B cell (primary cell): ENCODE data around the gene DAZAP2. TPM values are rescaled to one million over a fixed set of nuclear protein-coding genes. Genes with fewer than 3 reads are reported as not detected.

ENCODE experiments used
- ATAC-seq: fragments of 200-7000 bp; cut with Tn5 transposase; one replicate; pipeline ENCODE4 v1.10.0; 2021; ENCODE audit warnings: low read depth, mild to moderate bottlenecking, moderate number of reproducible peaks, moderate library complexity
- CTCF ChIA-PET: fragments of 350-600 bp; sonication (Branson Sonifier 250); formaldehyde crosslinking; loops from one replicate; lab custom pipeline; 2021; ENCODE audit warnings: antibody characterized with exemption, inconsistent platforms; lab: Charles Lee
- POLR2A ChIA-PET: fragments of 350-600 bp; sonication (Branson Sonifier 250); formaldehyde crosslinking; loops from one replicate; lab custom pipeline; 2021; ENCODE audit warnings: antibody characterized with exemption; lab: Charles Lee
- DNase-seq: peaks from one replicate; pipeline ENCODE4 v3.0.0; 2013
- H2AFZ ChIP-seq: 2 replicates; pipeline ENCODE4 v1.6.1; 2012; ENCODE audit warnings: mild to moderate bottlenecking, low read depth, low read length; ENCODE audit not compliant: insufficient read depth, poor library complexity, severe bottlenecking
- H3K27ac ChIP-seq, 2 donors: 1 replicate in 1 of 2; 2 replicates in 1 of 2; pipeline ENCODE4 v1.5.1; 2012 to 2013; ENCODE audit warnings: low read length in 2 of 2, mild to moderate bottlenecking in 2 of 2, moderate library complexity in 1 of 2
- H3K27me3 ChIP-seq, 4 experiments: fragments of 200-600 bp in 1 of 4; sonication (generic) in 1 of 4; replicated peaks in 1 of 4; 1 replicate in 2 of 4; 2 replicates in 2 of 4; pipeline versions ENCODE4 v1.6.1 to v1.7.0; 2013 to 2016; ENCODE audit warnings: low read length in 3 of 4, mild to moderate bottlenecking in 2 of 4, mixed read lengths in 1 of 4, moderate library complexity in 1 of 4; ENCODE audit not compliant: insufficient read depth in 4 of 4, control insufficient read depth in 3 of 4; ENCODE audit errors: control extremely low read depth in 1 of 4
- H3K36me3 ChIP-seq, 2 experiments: replicated peaks in 1 of 2; 1 replicate in 1 of 2; 2 replicates in 1 of 2; pipeline versions ENCODE4 v1.6.1 to v1.7.1; 2013; ENCODE audit warnings: low read length in 1 of 2; ENCODE audit not compliant: insufficient read depth in 2 of 2, control insufficient read depth in 1 of 2; ENCODE audit errors: control extremely low read depth in 1 of 2, extremely low read depth in 1 of 2
- H3K4me1 ChIP-seq, 2 donors: fragments of 200-600 bp in 1 of 2; sonication (generic) in 1 of 2; 1 replicate in 1 of 2; 2 replicates in 1 of 2; pipeline versions ENCODE4 v1.5.1 to v1.6.1; 2013 to 2017; ENCODE audit warnings: low read length in 2 of 2; ENCODE audit not compliant: control insufficient read depth in 2 of 2, insufficient read depth in 2 of 2
- H3K4me2 ChIP-seq: replicated peaks from 2 replicates; pipeline ENCODE3; 2012; ENCODE audit warnings: mild to moderate bottlenecking, low read depth, low read length; ENCODE audit not compliant: poor library complexity, severe bottlenecking
- H3K4me3 ChIP-seq, 5 experiments: fragments of 200-600 bp in 1 of 5; sonication (generic) in 1 of 5; 1 replicate in 3 of 5; 2 replicates in 2 of 5; pipeline versions ENCODE4 v1.5.1 to v1.7.0; 2011 to 2016; ENCODE audit warnings: low read length in 4 of 5, mild to moderate bottlenecking in 4 of 5, low read depth in 2 of 5, control low read depth in 1 of 5, moderate library complexity in 1 of 5; ENCODE audit not compliant: insufficient read depth in 1 of 5; ENCODE audit errors: control extremely low read depth in 1 of 5, extremely low read depth in 1 of 5
- H3K79me2 ChIP-seq: fragments of 200-600 bp; sonication (generic); one replicate; pipeline ENCODE4 v1.6.0; 2016; ENCODE audit warnings: low read length; ENCODE audit not compliant: control insufficient read depth, insufficient read depth
- H3K9ac ChIP-seq: fragments of 200-600 bp; sonication (generic); 2 replicates; pipeline ENCODE4 v1.6.1; 2017; ENCODE audit warnings: mild to moderate bottlenecking, low read length, moderate library complexity
- H3K9me3 ChIP-seq, 3 donors: one replicate each; pipeline versions ENCODE4 v1.6.1 to v1.7.1; 2013; ENCODE audit warnings: low read length in 2 of 3; ENCODE audit not compliant: control insufficient read depth in 2 of 3, insufficient read depth in 1 of 3; ENCODE audit errors: control extremely low read depth in 1 of 3
- H4K20me1 ChIP-seq: 2 replicates; pipeline ENCODE4 v1.6.0; 2012; ENCODE audit warnings: mild to moderate bottlenecking, low read length; ENCODE audit not compliant: insufficient read depth, control insufficient read depth, poor library complexity, severe bottlenecking
- H3K27ac Mint-ChIP-seq: one replicate; pipeline ENCODE4 v1.8.0; 2021; ENCODE audit warnings: mixed read lengths
- H3K27me3 Mint-ChIP-seq: one replicate; pipeline ENCODE4 v1.8.0; 2021; ENCODE audit warnings: mixed read lengths
- H3K4me1 Mint-ChIP-seq: one replicate; pipeline ENCODE4 v1.8.0; 2021; ENCODE audit warnings: mixed read lengths
- H3K4me3 Mint-ChIP-seq: one replicate; pipeline ENCODE4 v1.8.0; 2021; ENCODE audit warnings: mixed read lengths
- H3K9me3 Mint-ChIP-seq: one replicate; pipeline ENCODE4 v1.8.0; 2022; ENCODE audit warnings: mixed read lengths; ENCODE audit not compliant: insufficient read depth
- EZH2 ChIP-seq: IDR thresholded peaks from 2 replicates; pipeline ENCODE4 v1.6.1; 2012; ENCODE audit warnings: borderline replicate concordance, low read depth, mild to moderate bottlenecking, moderate library complexity, low read length; ENCODE audit not compliant: insufficient read depth, poor library complexity, severe bottlenecking
- WGBS: methylation state at CpG from one replicate; pipeline ENCODE4 v1.1.5; 2013; ENCODE audit warnings: missing lambda C conversion rate; ENCODE audit not compliant: insufficient coverage; 5-methylcytosine and 5-hydroxymethylcytosine counted together
- intact Hi-C: fragments of 100-400 bp; cut with micrococcal nuclease; formaldehyde crosslinking; loops from one replicate; pipeline ENCODE4 v1.10.0; 2022
- polyA plus RNA-seq: library from polyadenylated mRNA; depleted of rRNA; stranded (reverse); fragments of >200 nt; gene quantifications from 2 replicates; pipeline ENCODE4 v1.2.3, GENCODE V29; 2012
- total RNA-seq, 2 donors: library from RNA; stranded (reverse); fragments of 120-200 nt in 1 of 2; gene quantifications; 1 replicate in 1 of 2; 2 replicates in 1 of 2; pipeline versions ENCODE4 v1.2.3 to v1.2.4, GENCODE V29; 2013 to 2022
- TF ChIP-seq, protein P1 (sequence below): fragments of 200-600 bp; IDR thresholded peaks from one replicate; pipeline ENCODE4 v1.8.0; 2022; ENCODE audit warnings: antibody characterized with exemption, mild to moderate bottlenecking

DAZAP2 gene
- total and polyA plus RNA-seq, 2 donors (not counting 1 experiment from before 2014, with no cell fraction given), result 233 to 620 TPM

DNA sequence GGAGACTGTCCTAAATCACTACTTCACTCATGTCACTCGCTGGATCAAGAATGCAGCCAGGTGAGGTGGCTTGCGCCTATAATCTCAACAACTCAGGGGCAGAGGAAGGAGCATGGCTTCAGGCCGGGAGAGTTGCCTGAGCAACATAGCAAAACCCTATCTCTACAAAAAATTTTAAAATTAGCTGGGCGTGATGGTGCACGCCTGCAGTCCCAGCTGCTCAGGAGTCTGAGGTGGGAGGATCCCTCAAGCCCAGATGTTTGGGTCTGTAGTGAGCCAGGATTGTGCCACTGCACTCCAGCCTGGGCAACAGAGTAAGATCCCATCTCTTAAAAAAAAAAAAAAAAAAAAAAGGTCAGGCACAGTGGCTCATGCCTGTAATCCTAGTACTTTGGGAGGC, 25.7 kb downstream of the DAZAP2 start:
- Histone ChIP-seq H3K4me3 (no peak overlapping the region), H3K4me1 (peaks cover 6 to 10% of the 10 kb centered on the region in 2 donors), H3K27me3 (no peaks in the 10 kb centered on the region), H3K9me3 (peaks cover 0 to 2% (median 0%) of the 10 kb centered on the region in 3 donors), H3K9ac (no peak overlapping the region), H3K4me2 (no peak overlapping the region), H3K27ac (no peak overlapping the region), H3K79me2 (peaks cover 22% of the 10 kb centered on the region), H4K20me1 (no peaks in the 10 kb centered on the region), H2AFZ (no peak overlapping the region), H3K36me3 (no peaks in the 10 kb centered on the region)
- WGBS, result 100% methylated on average over 2 of the region's 5 CpGs
- no peaks in the 10 kb centered on the region for H3K27me3 Mint-ChIP-seq
- POLR2A ChIA-PET, result interaction anchor here (0.7 kb wide), 1 partner anchor 496 kb away, joined by 3 read pairs; no protein-coding TSS in a partner anchor
- no peak overlapping the region for H3K4me3 Mint-ChIP-seq
- intact Hi-C loops, result no loop called here
- H3K9me3 Mint-ChIP-seq, result no peaks in the 10 kb centered on the region
- ATAC-seq (no peak), DNase-seq (no peak)
- TF ChIP-seq, protein P1, sequence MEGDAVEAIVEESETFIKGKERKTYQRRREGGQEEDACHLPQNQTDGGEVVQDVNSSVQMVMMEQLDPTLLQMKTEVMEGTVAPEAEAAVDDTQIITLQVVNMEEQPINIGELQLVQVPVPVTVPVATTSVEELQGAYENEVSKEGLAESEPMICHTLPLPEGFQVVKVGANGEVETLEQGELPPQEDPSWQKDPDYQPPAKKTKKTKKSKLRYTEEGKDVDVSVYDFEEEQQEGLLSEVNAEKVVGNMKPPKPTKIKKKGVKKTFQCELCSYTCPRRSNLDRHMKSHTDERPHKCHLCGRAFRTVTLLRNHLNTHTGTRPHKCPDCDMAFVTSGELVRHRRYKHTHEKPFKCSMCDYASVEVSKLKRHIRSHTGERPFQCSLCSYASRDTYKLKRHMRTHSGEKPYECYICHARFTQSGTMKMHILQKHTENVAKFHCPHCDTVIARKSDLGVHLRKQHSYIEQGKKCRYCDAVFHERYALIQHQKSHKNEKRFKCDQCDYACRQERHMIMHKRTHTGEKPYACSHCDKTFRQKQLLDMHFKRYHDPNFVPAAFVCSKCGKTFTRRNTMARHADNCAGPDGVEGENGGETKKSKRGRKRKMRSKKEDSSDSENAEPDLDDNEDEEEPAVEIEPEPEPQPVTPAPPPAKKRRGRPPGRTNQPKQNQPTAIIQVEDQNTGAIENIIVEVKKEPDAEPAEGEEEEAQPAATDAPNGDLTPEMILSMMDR, result no peak
- no peak for TF ChIP-seq EZH2
- CTCF ChIA-PET, result interaction anchor here (0.7 to 4.6 kb wide), 5 partner anchors 27 to 437 kb away, joined by 3 to 64 read pairs (median 4); no protein-coding TSS in a partner anchor
- peaks cover 28% of the 10 kb centered on the region for H3K4me1 Mint-ChIP-seq
- no peak overlapping the region for H3K27ac Mint-ChIP-seq

DNA sequence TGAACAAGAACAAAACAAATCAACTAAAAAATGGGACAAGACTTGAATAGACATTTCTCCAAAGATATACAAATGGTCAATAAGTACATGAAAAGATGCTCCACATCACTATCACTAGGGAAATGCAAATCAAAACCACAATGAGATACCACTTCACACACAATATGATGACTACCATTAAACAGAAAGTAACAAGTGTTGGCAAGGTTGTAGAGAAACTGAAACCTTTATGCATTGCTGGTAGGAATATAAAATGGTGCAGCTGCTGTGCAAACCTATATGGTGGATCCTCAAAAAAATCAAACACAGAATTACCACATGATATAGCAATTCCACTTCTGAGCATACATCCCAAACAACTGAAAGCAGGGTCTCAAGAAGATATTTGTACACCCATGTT, 26.4 kb downstream of the DAZAP2 start:
- TF ChIP-seq, protein P1, result no peak
- no peak for TF ChIP-seq EZH2

More for the DNA sequence above, 26.4 kb downstream of the DAZAP2 start:
- no peak for ATAC-seq
- Mint-ChIP-seq H3K4me3 (no peak overlapping the region), H3K9me3 (no peaks in the 10 kb centered on the region), H3K27me3 (no peaks in the 10 kb centered on the region), H3K27ac (no peak overlapping the region), H3K4me1 (peaks cover 30% of the 10 kb centered on the region)
- Histone ChIP-seq H3K4me2 (peak overlapping the region; percentile 22), H4K20me1 (no peaks in the 10 kb centered on the region), H2AFZ (no peak overlapping the region), H3K9ac (no peak overlapping the region), H3K36me3 (no peaks in the 10 kb centered on the region), H3K4me1 (peaks cover 8 to 13% of the 10 kb centered on the region in 2 donors), H3K9me3 (peaks cover 0 to 2% (median 0%) of the 10 kb centered on the region in 3 donors), H3K79me2 (peaks cover 22% of the 10 kb centered on the region), H3K27me3 (no peaks in the 10 kb centered on the region), H3K4me3 (no peak overlapping the region), H3K27ac (no peak overlapping the region)
- ChIA-PET POLR2A (interaction anchor here (0.7 kb wide), 1 partner anchor 495 kb away, joined by 3 read pairs; no protein-coding TSS in a partner anchor), CTCF (interaction anchor here (0.7 to 4.6 kb wide), 2 partner anchors 77 to 437 kb away, joined by 3 to 64 read pairs; no protein-coding TSS in a partner anchor)
- DNase-seq, result no peak
- intact Hi-C loops, result no loop called here
